Measurements from ENCODE around the gene GRAMD1A.

GRAMD1A gene

DNA sequence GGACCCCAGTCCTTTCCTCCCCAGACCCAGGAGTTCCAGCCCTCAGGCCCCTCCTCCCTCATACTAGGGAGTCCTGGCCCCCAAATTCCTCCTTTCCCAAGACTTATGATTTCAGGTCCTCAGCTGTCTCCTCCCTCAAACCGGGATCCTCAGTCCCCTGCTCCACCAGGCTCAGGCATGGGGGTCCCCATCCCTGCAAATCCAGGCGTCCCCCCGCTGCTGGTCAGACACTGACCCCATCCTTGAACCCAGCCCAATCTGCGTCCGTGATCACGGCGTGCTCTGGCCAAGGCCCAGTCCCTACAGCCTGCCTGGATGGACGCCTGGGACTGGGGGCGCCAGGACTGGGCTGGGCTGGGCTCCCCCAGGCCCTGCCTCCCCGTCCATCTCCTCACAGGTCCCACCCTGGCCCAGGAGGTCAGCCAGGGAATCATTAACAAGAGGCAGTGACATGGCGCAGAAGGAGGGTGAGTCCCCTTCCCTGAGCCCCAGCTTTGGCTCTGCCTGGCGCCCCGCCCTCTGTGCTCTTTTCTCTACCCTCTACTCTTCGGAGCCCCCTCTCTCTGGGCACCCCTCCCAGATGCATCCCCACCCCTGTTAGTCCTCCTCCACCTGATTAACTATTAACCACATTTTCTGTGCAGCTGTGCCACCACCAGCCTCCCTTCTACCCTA lies 42.1 kb downstream of the GRAMD1A start:
- no peak overlapping the region for H3K4me3 ChIP-seq (ENCODE audit: low read length, poor library complexity, severe bottlenecking)
- H3K36me3 ChIP-seq (ENCODE audit: insufficient read depth, low read length), result no peaks in the 10 kb centered on the region
- H3K9ac ChIP-seq (ENCODE audit: low read depth, low read length, poor library complexity, severe bottlenecking), result no peak overlapping the region
- TF ChIP-seq CTCF (conservative IDR thresholded peaks at IDR 0.05; ENCODE audit: low read length) (no peak), EZH2phosphoT487 (IDR thresholded peaks at IDR 0.05; ENCODE audit: borderline replicate concordance) (no peak)
- H2AFZ ChIP-seq (ENCODE audit: low read length), result no peak overlapping the region
- H3K4me2 ChIP-seq (ENCODE audit: low read depth, low read length, poor library complexity, severe bottlenecking), result no peak overlapping the region
- H3K27me3 ChIP-seq (ENCODE audit: insufficient read depth, low read length, poor library complexity, severe bottlenecking), result no peaks in the 10 kb centered on the region
- no peaks in the 10 kb centered on the region for H3K79me2 ChIP-seq (ENCODE audit: insufficient read depth, low read length)
- no peaks in the 10 kb centered on the region for H4K20me1 ChIP-seq (ENCODE audit: insufficient read depth, low read length, poor library complexity, severe bottlenecking)
- H3K4me1 ChIP-seq (ENCODE audit: insufficient read depth, low read length, poor library complexity, severe bottlenecking), result peaks cover 9% of the 10 kb centered on the region
- no peaks in the 10 kb centered on the region for H3K9me3 ChIP-seq (ENCODE audit: insufficient read depth, low read depth, low read length)
- H3F3A ChIP-seq (ENCODE audit: low read depth), result no peaks in the 10 kb centered on the region
- no peaks in the 10 kb centered on the region for H3K9me2 ChIP-seq (replicated peaks; ENCODE audit: low read depth, low read length)

DNA sequence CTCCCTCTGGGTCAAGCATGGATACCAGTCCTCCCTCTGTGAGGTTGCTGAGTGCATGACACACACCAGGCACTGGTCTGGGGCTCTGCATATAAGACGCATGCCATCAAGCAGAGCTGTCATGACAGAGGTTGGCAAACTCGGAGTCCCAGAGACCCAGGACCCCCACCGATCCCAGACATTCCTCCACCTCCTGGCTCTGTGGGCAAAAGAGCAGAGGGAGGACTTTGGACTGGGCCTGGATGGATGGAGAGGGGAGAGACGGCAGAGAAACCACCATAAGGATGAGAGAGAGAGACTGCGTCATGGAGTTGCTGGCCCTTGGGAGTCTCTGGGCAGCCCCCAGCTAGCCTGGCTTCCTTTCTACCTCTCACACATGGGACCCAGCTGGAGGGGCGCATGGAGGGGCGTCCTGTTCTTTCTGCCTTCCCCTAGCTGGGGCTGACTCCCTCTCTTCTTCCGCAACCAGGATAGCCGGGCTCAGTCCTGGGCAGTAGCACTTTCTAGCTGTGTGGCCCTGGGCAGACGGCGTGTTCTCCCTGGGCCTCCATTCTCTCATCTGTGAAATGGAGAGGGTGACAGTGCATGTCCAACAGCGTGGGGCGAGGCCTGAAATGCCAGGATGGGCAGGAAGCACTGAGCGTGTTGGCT lies 43.0 kb downstream of the GRAMD1A start:
- Histone ChIP-seq H3K36me3 (ENCODE audit: insufficient read depth, low read length) (no peaks in the 10 kb centered on the region), H3K79me2 (ENCODE audit: insufficient read depth, low read length) (no peaks in the 10 kb centered on the region), H3F3A (ENCODE audit: low read depth) (no peaks in the 10 kb centered on the region), H3K9me3 (ENCODE audit: insufficient read depth, low read depth, low read length) (no peaks in the 10 kb centered on the region), H3K9ac (ENCODE audit: low read depth, low read length, poor library complexity, severe bottlenecking) (no peak overlapping the region), H3K9me2 (replicated peaks; ENCODE audit: low read depth, low read length) (no peaks in the 10 kb centered on the region), H3K4me1 (ENCODE audit: insufficient read depth, low read length, poor library complexity, severe bottlenecking) (peaks cover 9% of the 10 kb centered on the region), H3K4me2 (ENCODE audit: low read depth, low read length, poor library complexity, severe bottlenecking) (no peak overlapping the region), H4K20me1 (ENCODE audit: insufficient read depth, low read length, poor library complexity, severe bottlenecking) (no peaks in the 10 kb centered on the region), H2AFZ (ENCODE audit: low read length) (no peak overlapping the region), H3K27me3 (ENCODE audit: insufficient read depth, low read length, poor library complexity, severe bottlenecking) (no peaks in the 10 kb centered on the region), H3K4me3 (ENCODE audit: low read length, poor library complexity, severe bottlenecking) (no peak overlapping the region)
- no peak for TF ChIP-seq EZH2phosphoT487 (IDR thresholded peaks at IDR 0.05; ENCODE audit: borderline replicate concordance)
- no peak for TF ChIP-seq CTCF (conservative IDR thresholded peaks at IDR 0.05; ENCODE audit: low read length)

DNA sequence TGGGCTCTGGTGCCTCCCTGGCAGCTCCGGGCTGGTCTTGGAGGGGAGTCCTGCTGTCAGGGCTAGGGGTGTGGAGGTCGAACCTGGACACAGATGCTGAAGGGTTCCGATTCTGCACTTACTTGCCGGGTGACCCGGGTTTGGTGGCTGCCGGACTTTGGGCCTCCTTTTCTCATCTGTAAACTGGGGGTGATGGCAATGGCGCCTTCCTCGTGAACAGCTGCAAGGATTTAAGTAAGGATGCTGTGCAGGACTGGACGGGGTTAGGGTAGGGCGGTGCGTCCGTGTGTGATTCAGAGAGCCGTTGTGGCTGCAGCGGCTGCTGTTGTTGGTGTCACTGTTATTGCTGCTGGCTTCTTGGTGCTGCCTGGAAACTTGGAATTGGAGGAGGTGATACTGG lies 43.8 kb downstream of the GRAMD1A start:
- H3K27me3 ChIP-seq (ENCODE audit: insufficient read depth, low read length, poor library complexity, severe bottlenecking), result no peaks in the 10 kb centered on the region
- no peak overlapping the region for H2AFZ ChIP-seq (ENCODE audit: low read length)
- no peak for TF ChIP-seq CTCF (conservative IDR thresholded peaks at IDR 0.05; ENCODE audit: low read length)
- H4K20me1 ChIP-seq (ENCODE audit: insufficient read depth, low read length, poor library complexity, severe bottlenecking), result no peaks in the 10 kb centered on the region
- no peak overlapping the region for H3K4me2 ChIP-seq (ENCODE audit: low read depth, low read length, poor library complexity, severe bottlenecking)
- no peaks in the 10 kb centered on the region for H3K79me2 ChIP-seq (ENCODE audit: insufficient read depth, low read length)
- peaks cover 9% of the 10 kb centered on the region for H3K4me1 ChIP-seq (ENCODE audit: insufficient read depth, low read length, poor library complexity, severe bottlenecking)
- no peaks in the 10 kb centered on the region for H3F3A ChIP-seq (ENCODE audit: low read depth)
- H3K4me3 ChIP-seq (ENCODE audit: low read length, poor library complexity, severe bottlenecking), result no peak overlapping the region
- no peaks in the 10 kb centered on the region for H3K36me3 ChIP-seq (ENCODE audit: insufficient read depth, low read length)
- no peaks in the 10 kb centered on the region for H3K9me2 ChIP-seq (replicated peaks; ENCODE audit: low read depth, low read length)
- H3K9ac ChIP-seq (ENCODE audit: low read depth, low read length, poor library complexity, severe bottlenecking), result no peak overlapping the region
- H3K9me3 ChIP-seq (ENCODE audit: insufficient read depth, low read depth, low read length), result no peaks in the 10 kb centered on the region
